HCT116 (cell line): ENCODE data around the gene CALCOCO2. TPM values are rescaled to one million over a fixed set of nuclear protein-coding genes. Genes with fewer than 3 reads are reported as not detected.

Experiments used
- ATAC-seq: fragments of 200-7000 bp; cut with Tn5 transposase; 2 replicates; pipeline ENCODE4 v1.9.1; 2020; ENCODE audit warnings: mild to moderate bottlenecking, moderate library complexity
- BruUV-seq: library from RNA; stranded (reverse); fragments of 400-500 nt; replicated peaks from 2 replicates; lab custom pipeline; 2021; lab: Mats Ljungman, UMichigan
- CTCF ChIA-PET: fragments of 300-600 bp; sonication (Branson Sonifier 250); formaldehyde crosslinking; loops from one replicate; lab custom pipeline; 2021; ENCODE audit warnings: antibody characterized with exemption; lab: Charles Lee
- POLR2A ChIA-PET: fragments of 300-600, 350-600 bp; sonication (Branson Sonifier 250); formaldehyde crosslinking; loops from one replicate; lab custom pipeline; 2021; ENCODE audit warnings: antibody characterized with exemption; lab: Charles Lee
- RAD21 ChIA-PET, 2 experiments: fragments of 300-600 bp; sonication (Branson Sonifier 250); formaldehyde crosslinking; loops; one replicate each; lab custom pipeline; 2023; ENCODE audit warnings: low total read pairs in 2 of 2; ENCODE audit not compliant: uncharacterized antibody in 2 of 2, unreplicated experiment in 2 of 2, low non-redundant PET in 1 of 2; lab: Charles Lee
- DNase-seq: peaks from one replicate; pipeline ENCODE4 v3.0.0-alpha.2; 2010; ENCODE audit warnings: low read depth, low spot score
- H2AFZ ChIP-seq: fragments of 200-600 bp; shearing (Covaris generic), sonication (generic); 2 replicates; pipeline ENCODE4 v1.6.1; 2017; ENCODE audit warnings: low read depth, mixed run types, mixed read lengths, antibody characterized with exemption, low read length; ENCODE audit not compliant: poor library complexity, severe bottlenecking
- H3K27ac ChIP-seq: 2 replicates; pipeline ENCODE4 v1.5.1; 2012; ENCODE audit warnings: low read depth, low read length
- H3K27me3 ChIP-seq: fragments of 200-600 bp; sonication (generic); 2 replicates; pipeline ENCODE4 v1.6.1; 2016; ENCODE audit warnings: mixed run types, low read length, mixed read lengths; ENCODE audit not compliant: insufficient read depth
- H3K36me3 ChIP-seq, 2 experiments: fragments of 200-500 bp in 1 of 2; fragments of 200-600 bp in 1 of 2; sonication (Bioruptor generic) in 1 of 2; sonication (generic) in 1 of 2; 2 replicates each; pipeline versions ENCODE4 v1.5.1 to v1.6.1; 2014 to 2016; ENCODE audit warnings: low read length in 2 of 2, inconsistent platforms in 1 of 2, mixed read lengths in 1 of 2, mixed run types in 1 of 2; ENCODE audit not compliant: insufficient read depth in 2 of 2, control insufficient read depth in 1 of 2
- H3K4me1 ChIP-seq, 2 experiments: fragments of 200-600 bp in 1 of 2; sonication (generic) in 1 of 2; 2 replicates each; pipeline versions ENCODE4 v1.5.1 to v1.6.1; 2012 to 2017; ENCODE audit warnings: low read length in 2 of 2, inconsistent platforms in 1 of 2, mild to moderate bottlenecking in 1 of 2, mixed read lengths in 1 of 2, mixed run types in 1 of 2, moderate library complexity in 1 of 2; ENCODE audit not compliant: insufficient read depth in 2 of 2, control insufficient read depth in 1 of 2
- H3K4me2 ChIP-seq: fragments of 200-600 bp; sonication (generic); 2 replicates; pipeline ENCODE4 v1.6.1; 2017; ENCODE audit warnings: mixed run types, low read length, mixed read lengths
- H3K4me3 ChIP-seq, 2 experiments: fragments of 200-600 bp in 1 of 2; sonication (generic) in 1 of 2; replicated peaks in 1 of 2; 2 replicates each; pipeline ENCODE4 v1.5.1; 2011 to 2016; ENCODE audit warnings: low read length in 2 of 2, control low read depth in 1 of 2, low read depth in 1 of 2, mild to moderate bottlenecking in 1 of 2, mixed read lengths in 1 of 2, mixed run types in 1 of 2
- H3K79me2 ChIP-seq: fragments of 200-600 bp; sonication (generic); 2 replicates; pipeline ENCODE4 v1.6.1; 2017; ENCODE audit warnings: mild to moderate bottlenecking, mixed run types, low read length, moderate library complexity, mixed read lengths; ENCODE audit not compliant: insufficient read depth
- H3K9ac ChIP-seq: fragments of 200-600 bp; sonication (generic); 2 replicates; pipeline ENCODE4 v1.6.1; 2016; ENCODE audit warnings: low read length, mixed read lengths
- H3K9me2 ChIP-seq: fragments of 200-600 bp; sonication (generic), shearing (Covaris generic); 2 replicates; pipeline ENCODE4 v1.6.1; 2017; ENCODE audit warnings: mixed run types, mild to moderate bottlenecking, moderate library complexity; ENCODE audit not compliant: insufficient read depth
- H3K9me3 ChIP-seq, 2 experiments: fragments of 200-500 bp in 1 of 2; fragments of 200-600 bp in 1 of 2; sonication (Bioruptor generic) in 1 of 2; sonication (generic) in 1 of 2; 2 replicates each; pipeline ENCODE4 v1.6.1; 2014 to 2017; ENCODE audit warnings: low read length in 2 of 2, mixed read lengths in 2 of 2, inconsistent platforms in 1 of 2, low read depth in 1 of 2, mild to moderate bottlenecking in 1 of 2, mixed run types in 1 of 2, moderate library complexity in 1 of 2; ENCODE audit not compliant: control insufficient read depth in 1 of 2, insufficient read depth in 1 of 2
- H4K20me1 ChIP-seq: fragments of 200-600 bp; sonication (generic), shearing (Covaris generic); 2 replicates; pipeline ENCODE4 v1.6.1; 2017; ENCODE audit warnings: mixed run types, mild to moderate bottlenecking, moderate library complexity; ENCODE audit not compliant: insufficient read depth
- CBX3 ChIP-seq: IDR thresholded peaks from 2 replicates; pipeline ENCODE4 v1.6.1; 2012; ENCODE audit warnings: low read depth
- CEBPB ChIP-seq: IDR thresholded peaks from 2 replicates; pipeline ENCODE4 v1.6.1; 2012; ENCODE audit warnings: low read depth
- EGR1 ChIP-seq: IDR thresholded peaks from 2 replicates; pipeline ENCODE4 v1.6.1; 2012; ENCODE audit warnings: low read depth
- ELF1 ChIP-seq: IDR thresholded peaks from 2 replicates; pipeline ENCODE4 v1.6.1; 2012; ENCODE audit warnings: low read depth, borderline replicate concordance
- EZH2 ChIP-seq: fragments of 200-600 bp; sonication (generic); IDR thresholded peaks from 2 replicates; pipeline ENCODE4 v1.6.1; 2017; ENCODE audit warnings: antibody characterized with exemption, mixed run types
- EZH2phosphoT487 ChIP-seq: fragments of 200-600 bp; IDR thresholded peaks from 2 replicates; pipeline ENCODE4 v1.6.1; 2018; ENCODE audit warnings: antibody characterized with exemption, borderline replicate concordance
- FOSL1 ChIP-seq: IDR thresholded peaks from 2 replicates; pipeline ENCODE4 v1.6.1; 2012; ENCODE audit warnings: low read depth
- JUND ChIP-seq: IDR thresholded peaks from 2 replicates; pipeline ENCODE4 v1.6.1; 2012
- POLR2A ChIP-seq: IDR thresholded peaks from 2 replicates; pipeline ENCODE4 v1.7.0; 2011; ENCODE audit warnings: borderline replicate concordance; ENCODE audit not compliant: insufficient read depth, insufficient read length; ENCODE audit errors: extremely low read depth
- POLR2AphosphoS5 ChIP-seq: IDR thresholded peaks from 2 replicates; pipeline ENCODE4 v1.6.1; 2011; ENCODE audit warnings: mild to moderate bottlenecking, low read depth, low read length, moderate library complexity
- RAD21 ChIP-seq: IDR thresholded peaks from 2 replicates; pipeline ENCODE4 v1.6.1; 2012; ENCODE audit warnings: low read depth, mild to moderate bottlenecking
- SIN3A ChIP-seq: IDR thresholded peaks from 2 replicates; pipeline ENCODE4 v1.6.1; 2012; ENCODE audit warnings: low read depth
- SP1 ChIP-seq: IDR thresholded peaks from 2 replicates; pipeline ENCODE4 v1.6.1; 2012; ENCODE audit warnings: low read depth
- SRF ChIP-seq: IDR thresholded peaks from 2 replicates; pipeline ENCODE4 v1.6.1; 2012; ENCODE audit warnings: low read depth
- YY1 ChIP-seq: IDR thresholded peaks from 2 replicates; pipeline ENCODE4 v1.6.1; 2011; ENCODE audit warnings: low read length, low read depth, moderate library complexity, mild to moderate bottlenecking; ENCODE audit not compliant: insufficient replicate concordance; ENCODE audit errors: extremely low read depth
- ZFX ChIP-seq: fragments of 450-650 bp; IDR thresholded peaks from 2 replicates; pipeline ENCODE4 v1.6.1; 2017
- intact Hi-C: fragments of 100-400 bp; cut with micrococcal nuclease; formaldehyde crosslinking; loops from 2 replicates; pipeline ENCODE4 v1.10.0; 2022
- total RNA-seq: library from RNA; stranded (reverse); gene quantifications from one replicate; pipeline ENCODE4 v1.2.1, GENCODE V29; 2021; ENCODE audit not compliant: unreplicated experiment
- TF ChIP-seq, protein P1 (sequence below): IDR thresholded peaks from 2 replicates; pipeline ENCODE4 v1.6.1; 2011; ENCODE audit warnings: mild to moderate bottlenecking, low read length, moderate library complexity; ENCODE audit not compliant: insufficient replicate concordance; ENCODE audit errors: extremely low read depth
- TF ChIP-seq, protein P2 (sequence below): IDR thresholded peaks from 2 replicates; pipeline ENCODE4 v1.6.1; 2012
- TF ChIP-seq, protein P3 (sequence below), 3 experiments: fragments of 200-600 bp in 1 of 3; sonication (generic) in 1 of 3; IDR thresholded peaks in 2 of 3; conservative IDR thresholded peaks in 1 of 3; 2 replicates each; pipeline ENCODE4 v1.5.1; 2012 to 2017; ENCODE audit warnings: low read depth in 2 of 3, low read length in 2 of 3, antibody characterized with exemption in 1 of 3, borderline replicate concordance in 1 of 3, control low read depth in 1 of 3, mild to moderate bottlenecking in 1 of 3, mixed read lengths in 1 of 3, mixed run types in 1 of 3, moderate library complexity in 1 of 3; ENCODE audit not compliant: insufficient read depth in 1 of 3

CALCOCO2 gene
- total RNA-seq, 1 experiment from 2014 or later: 151 TPM

DNA sequence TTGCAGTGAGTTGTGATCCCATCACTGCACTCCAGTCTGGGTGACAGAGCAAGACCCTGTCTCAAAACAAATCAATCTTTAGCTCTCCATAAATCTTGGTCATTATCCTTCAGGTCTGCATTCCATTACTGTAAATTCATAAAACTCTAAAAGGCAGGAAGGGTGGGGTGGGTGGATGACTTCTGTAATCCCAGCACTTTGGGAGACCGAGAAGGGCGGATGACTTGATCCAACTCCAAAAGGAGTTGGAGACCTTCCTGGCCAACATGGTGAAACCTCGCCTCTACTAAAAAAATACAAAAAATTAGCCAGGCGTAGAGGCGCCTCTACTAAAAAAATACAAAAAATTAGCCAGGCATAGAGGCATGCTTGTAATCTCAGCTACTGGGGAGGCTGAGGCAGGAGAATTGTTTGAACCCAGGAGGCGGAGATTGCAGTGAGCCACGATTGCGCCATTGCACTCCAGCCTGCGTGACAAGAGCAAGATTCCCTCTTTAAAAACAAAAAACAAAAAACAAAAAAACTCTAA is 75.2 kb downstream of the CALCOCO2 start:
- intact Hi-C loops: loop anchor here (2.0 to 5.0 kb wide), 2 partner anchors 13 to 286 kb away; partner anchors contain the start of gene ATP5MC1
- peaks cover 8 to 14% of the 10 kb centered on the region in 2 experiments for H3K36me3 ChIP-seq
- ChIA-PET POLR2A (interaction anchor here (1.1 kb wide), 1 partner anchor 14 kb away, joined by 5 read pairs; the partner anchor contains the start of gene ATP5MC1), RAD21 (no interaction called here), CTCF (no interaction called here)
- no peaks in the 10 kb centered on the region for H3K9me2 ChIP-seq
- DNase-seq (no peak), ATAC-seq (no peak)
- no peak overlapping the region for H3K9ac ChIP-seq
- no peaks in the 10 kb centered on the region for H3K27me3 ChIP-seq
- H4K20me1 ChIP-seq: peaks cover 19% of the 10 kb centered on the region
- no peak overlapping the region for H3K4me2 ChIP-seq
- H3K4me3 ChIP-seq: no peak overlapping the region
- TF ChIP-seq, protein P1, sequence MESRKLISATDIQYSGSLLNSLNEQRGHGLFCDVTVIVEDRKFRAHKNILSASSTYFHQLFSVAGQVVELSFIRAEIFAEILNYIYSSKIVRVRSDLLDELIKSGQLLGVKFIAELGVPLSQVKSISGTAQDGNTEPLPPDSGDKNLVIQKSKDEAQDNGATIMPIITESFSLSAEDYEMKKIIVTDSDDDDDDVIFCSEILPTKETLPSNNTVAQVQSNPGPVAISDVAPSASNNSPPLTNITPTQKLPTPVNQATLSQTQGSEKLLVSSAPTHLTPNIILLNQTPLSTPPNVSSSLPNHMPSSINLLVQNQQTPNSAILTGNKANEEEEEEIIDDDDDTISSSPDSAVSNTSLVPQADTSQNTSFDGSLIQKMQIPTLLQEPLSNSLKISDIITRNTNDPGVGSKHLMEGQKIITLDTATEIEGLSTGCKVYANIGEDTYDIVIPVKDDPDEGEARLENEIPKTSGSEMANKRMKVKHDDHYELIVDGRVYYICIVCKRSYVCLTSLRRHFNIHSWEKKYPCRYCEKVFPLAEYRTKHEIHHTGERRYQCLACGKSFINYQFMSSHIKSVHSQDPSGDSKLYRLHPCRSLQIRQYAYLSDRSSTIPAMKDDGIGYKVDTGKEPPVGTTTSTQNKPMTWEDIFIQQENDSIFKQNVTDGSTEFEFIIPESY: no peak
- no peak for TF ChIP-seq SP1
- TF ChIP-seq JUND: no peak
- TF ChIP-seq, protein P2, sequence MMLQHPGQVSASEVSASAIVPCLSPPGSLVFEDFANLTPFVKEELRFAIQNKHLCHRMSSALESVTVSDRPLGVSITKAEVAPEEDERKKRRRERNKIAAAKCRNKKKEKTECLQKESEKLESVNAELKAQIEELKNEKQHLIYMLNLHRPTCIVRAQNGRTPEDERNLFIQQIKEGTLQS: no peak
- no peak for TF ChIP-seq CEBPB
- TF ChIP-seq ELF1: no peak
- TF ChIP-seq RAD21: no peak
- no peak for TF ChIP-seq POLR2AphosphoS5
- TF ChIP-seq ZFX: no peak
- TF ChIP-seq, protein P3, sequence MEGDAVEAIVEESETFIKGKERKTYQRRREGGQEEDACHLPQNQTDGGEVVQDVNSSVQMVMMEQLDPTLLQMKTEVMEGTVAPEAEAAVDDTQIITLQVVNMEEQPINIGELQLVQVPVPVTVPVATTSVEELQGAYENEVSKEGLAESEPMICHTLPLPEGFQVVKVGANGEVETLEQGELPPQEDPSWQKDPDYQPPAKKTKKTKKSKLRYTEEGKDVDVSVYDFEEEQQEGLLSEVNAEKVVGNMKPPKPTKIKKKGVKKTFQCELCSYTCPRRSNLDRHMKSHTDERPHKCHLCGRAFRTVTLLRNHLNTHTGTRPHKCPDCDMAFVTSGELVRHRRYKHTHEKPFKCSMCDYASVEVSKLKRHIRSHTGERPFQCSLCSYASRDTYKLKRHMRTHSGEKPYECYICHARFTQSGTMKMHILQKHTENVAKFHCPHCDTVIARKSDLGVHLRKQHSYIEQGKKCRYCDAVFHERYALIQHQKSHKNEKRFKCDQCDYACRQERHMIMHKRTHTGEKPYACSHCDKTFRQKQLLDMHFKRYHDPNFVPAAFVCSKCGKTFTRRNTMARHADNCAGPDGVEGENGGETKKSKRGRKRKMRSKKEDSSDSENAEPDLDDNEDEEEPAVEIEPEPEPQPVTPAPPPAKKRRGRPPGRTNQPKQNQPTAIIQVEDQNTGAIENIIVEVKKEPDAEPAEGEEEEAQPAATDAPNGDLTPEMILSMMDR (IDR thresholded peaks at IDR 0.05 in 2 of 3, conservative IDR thresholded peaks at IDR 0.05 in 1 of 3; ENCODE audit: borderline replicate concordance in 1 of 3, insufficient read depth in 1 of 3, low read depth in 2 of 3, low read length in 2 of 3): no peak
- TF ChIP-seq FOSL1: no peak
- no peak for TF ChIP-seq EZH2phosphoT487
- TF ChIP-seq EZH2: no peak
- no peak for TF ChIP-seq SRF
- TF ChIP-seq CBX3: no peak
- no peak for TF ChIP-seq SIN3A
- no peak for TF ChIP-seq POLR2A
- no peak for TF ChIP-seq EGR1
- TF ChIP-seq YY1: no peak
- peaks cover 18 to 26% of the 10 kb centered on the region in 2 experiments for H3K4me1 ChIP-seq
- peaks cover 25% of the 10 kb centered on the region for H3K79me2 ChIP-seq
- no peak overlapping the region for H2AFZ ChIP-seq
- no peak overlapping the region for H3K27ac ChIP-seq
- no TSS peak for BruUV-seq
- H3K9me3 ChIP-seq: no peaks in the 10 kb centered on the region
